NCI-H82 (cell line): ENCODE data around the gene COPS8.
A peak's percentile ranks its signal among the peaks of the same experiment; 100 is the strongest.

Source experiments
- DNase-seq: peaks from one replicate; lab custom pipeline; 2025; lab: John Stamatoyannopoulos, UW

Gene COPS8

GRCh38 chr2:237085248-237086221 lies at the start of gene COPS8:
TSS of gene COPS8 (plus strand) at chr2:237085889. CDS start at chr2:237085965, 76 bp downstream.
- DNase-seq: peak; percentile 95

GRCh38 chr2:237039301-237040031 lies 46.2 kb upstream of the COPS8 start:
- DNase-seq: no peak

GRCh38 chr2:237041231-237041630 lies 44.5 kb upstream of the COPS8 start:
- no peak for DNase-seq

GRCh38 chr2:237042101-237042500 lies 43.6 kb upstream of the COPS8 start:
- DNase-seq: no peak

- DNase-seq: peak; percentile 11
These were observed 41.8 kb upstream of the COPS8 start for GRCh38 chr2:237043866-237044265.

- DNase-seq: no peak
These were observed 41.4 kb upstream of the COPS8 start for GRCh38 chr2:237044281-237044680.

- no peak for DNase-seq
These were observed 40.2 kb upstream of the COPS8 start for GRCh38 chr2:237045449-237045848.

- DNase-seq: no peak
These were observed 37.1 kb upstream of the COPS8 start for GRCh38 chr2:237048595-237048994.

GRCh38 chr2:237051861-237052260 lies 33.8 kb upstream of the COPS8 start:
- no peak for DNase-seq

- no peak for DNase-seq
These were observed 32.6 kb upstream of the COPS8 start for GRCh38 chr2:237053066-237053465.

- no peak for DNase-seq
These were observed 30.1 kb upstream of the COPS8 start for GRCh38 chr2:237055386-237056100.

- DNase-seq: no peak
These were observed 29.3 kb upstream of the COPS8 start for GRCh38 chr2:237056287-237056875.

- no peak for DNase-seq
These were observed 28.6 kb upstream of the COPS8 start for GRCh38 chr2:237057107-237057506.

- DNase-seq: no peak
These were observed 27.8 kb upstream of the COPS8 start for GRCh38 chr2:237057893-237058300.

GRCh38 chr2:237058423-237058822 lies 27.3 kb upstream of the COPS8 start:
- DNase-seq: no peak

- no peak for DNase-seq
These were observed 26.4 kb upstream of the COPS8 start for GRCh38 chr2:237059155-237059875.

- peak; percentile 70 for DNase-seq
These were observed 25.0 kb upstream of the COPS8 start for GRCh38 chr2:237060534-237061312.

- DNase-seq: no peak
These were observed 24.3 kb upstream of the COPS8 start for GRCh38 chr2:237061356-237061755.

GRCh38 chr2:237062585-237062984 lies 23.1 kb upstream of the COPS8 start:
- DNase-seq: peak; percentile 57
